GM19452 (cell line): Measurements from ENCODE around the gene DYNC1H1.

Experiments used
- ATAC-seq: cut with Tn5 transposase; IDR thresholded peaks from one replicate; pipeline ENCODE4 v1.9.1; 2021; ENCODE audit not compliant: unreplicated experiment

Gene DYNC1H1

GRCh38 chr14:101992708-101993107 is 28.3 kb downstream of the DYNC1H1 start:
- ATAC-seq, result peak; percentile 80

DNA sequence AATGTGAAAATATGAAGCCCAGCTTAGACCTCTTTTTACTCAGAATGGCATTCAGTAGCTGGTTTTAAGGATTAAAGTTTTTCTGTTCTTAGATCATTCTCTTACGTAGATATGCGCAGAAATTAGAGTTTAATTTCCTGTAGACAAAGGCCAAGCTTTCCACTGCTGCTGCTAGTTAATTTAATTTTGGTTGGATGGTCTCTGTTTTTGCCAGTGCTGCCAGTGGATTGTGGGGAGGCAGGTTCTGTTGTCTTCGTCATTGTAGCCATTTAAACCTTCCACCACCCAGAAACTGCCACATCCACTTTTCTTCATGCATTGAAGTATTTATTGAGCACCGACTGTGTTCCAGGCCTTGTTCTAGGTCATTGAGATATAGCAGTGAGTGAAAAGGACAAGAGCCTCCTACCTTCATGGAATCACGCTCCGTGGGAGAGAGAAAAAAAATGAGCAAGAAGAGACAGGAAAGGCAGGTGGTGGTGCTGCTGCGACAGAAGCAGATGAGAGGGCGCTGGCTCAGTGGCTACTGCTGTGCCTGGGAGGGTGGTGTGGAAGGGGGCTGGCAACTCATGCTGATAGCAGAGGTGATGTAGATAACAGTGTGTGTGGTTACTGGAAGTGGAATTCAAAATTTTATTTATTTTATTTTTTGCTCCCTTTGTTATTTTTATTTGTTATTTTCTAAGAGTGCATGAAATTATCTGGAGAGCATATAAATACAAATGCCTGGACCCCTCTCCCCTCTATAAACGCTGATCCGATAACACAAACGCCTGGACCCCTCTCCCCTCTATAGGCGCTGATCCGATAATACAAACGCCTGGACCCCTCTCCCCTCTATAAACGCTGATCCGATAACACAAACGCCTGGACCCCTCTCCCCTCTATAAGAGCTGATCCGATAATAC is 33.3 kb downstream of the DYNC1H1 start:
- no peak for ATAC-seq

DNA sequence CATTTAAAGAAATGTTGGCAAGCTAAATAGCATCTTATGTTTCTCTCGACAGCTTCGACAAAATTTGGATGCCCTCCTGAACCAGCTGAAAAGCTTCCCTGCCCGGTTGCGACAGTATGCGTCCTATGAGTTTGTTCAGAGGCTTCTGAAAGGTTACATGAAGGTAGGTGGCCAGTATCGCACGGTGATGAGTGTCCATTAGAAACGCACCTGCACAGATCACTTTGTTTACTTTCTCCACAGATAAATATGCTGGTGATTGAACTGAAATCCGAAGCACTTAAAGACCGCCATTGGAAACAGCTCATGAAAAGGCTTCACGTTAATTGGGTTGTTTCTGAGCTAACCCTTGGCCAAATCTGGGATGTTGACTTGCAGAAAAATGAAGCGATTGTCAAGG is 36.5 kb downstream of the DYNC1H1 start:
- ATAC-seq, result no peak

- ATAC-seq, result no peak
Measured at GRCh38 chr14:102005336-102005735, 41.0 kb downstream of the DYNC1H1 start.

GRCh38 chr14:102007916-102008418 is 43.6 kb downstream of the DYNC1H1 start:
- no peak for ATAC-seq

- ATAC-seq, result no peak
Measured at GRCh38 chr14:102008891-102009290, 44.5 kb downstream of the DYNC1H1 start.

GRCh38 chr14:102011631-102012030 is 47.3 kb downstream of the DYNC1H1 start:
- ATAC-seq, result no peak

GRCh38 chr14:102012336-102012735 is 48.0 kb downstream of the DYNC1H1 start:
- ATAC-seq, result no peak

- ATAC-seq, result no peak
Measured at GRCh38 chr14:102013669-102014200, 49.4 kb downstream of the DYNC1H1 start.

DNA sequence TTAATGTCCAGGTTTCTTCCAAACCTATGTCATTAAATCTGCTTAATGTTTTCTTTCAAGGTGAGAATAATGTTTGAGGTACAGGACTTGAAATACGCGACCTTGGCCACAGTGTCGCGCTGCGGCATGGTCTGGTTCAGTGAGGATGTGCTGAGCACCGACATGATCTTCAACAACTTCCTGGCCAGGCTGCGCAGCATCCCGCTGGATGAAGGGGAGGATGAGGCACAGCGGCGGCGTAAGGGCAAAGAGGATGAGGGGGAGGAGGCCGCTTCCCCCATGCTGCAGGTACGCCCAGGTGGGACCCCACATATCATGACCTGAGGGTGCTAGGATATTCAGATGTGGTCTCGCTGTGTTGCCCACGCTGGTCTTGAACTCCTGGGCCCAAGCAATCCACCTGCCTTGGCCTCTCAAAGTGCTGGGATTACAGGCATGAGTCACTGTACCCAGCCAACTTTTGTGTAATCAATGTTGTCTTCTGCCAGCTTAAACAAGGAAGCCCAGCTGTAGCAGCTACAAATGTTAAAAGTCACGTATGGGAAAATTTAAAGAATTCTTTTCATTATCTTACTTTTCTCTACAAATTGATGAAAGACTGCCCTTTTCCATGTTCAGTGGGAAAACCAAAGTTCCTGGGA is 50.8 kb downstream of the DYNC1H1 start:
- ATAC-seq, result no peak

- no peak for ATAC-seq
Measured at GRCh38 chr14:102015771-102016170, 51.4 kb downstream of the DYNC1H1 start.

GRCh38 chr14:102016420-102017090 is 52.2 kb downstream of the DYNC1H1 start:
- ATAC-seq, result no peak

DNA sequence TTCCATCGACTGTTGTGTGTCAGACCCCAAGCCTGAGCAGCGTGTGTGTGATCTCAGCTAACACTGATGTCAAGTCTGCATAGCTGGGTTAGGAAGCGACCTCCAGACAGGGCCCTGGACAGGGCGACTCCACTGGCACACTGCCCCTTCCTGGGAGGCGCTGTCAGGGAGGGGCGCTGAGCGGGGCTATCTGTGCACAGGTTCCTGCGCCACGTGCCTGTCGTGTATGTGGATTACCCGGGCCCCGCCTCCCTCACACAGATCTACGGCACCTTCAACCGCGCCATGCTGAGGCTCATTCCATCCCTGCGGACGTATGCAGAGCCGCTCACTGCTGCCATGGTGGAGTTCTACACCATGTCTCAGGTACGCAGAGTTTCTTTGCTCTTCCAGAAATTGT is 53.9 kb downstream of the DYNC1H1 start:
- ATAC-seq, result no peak

DNA sequence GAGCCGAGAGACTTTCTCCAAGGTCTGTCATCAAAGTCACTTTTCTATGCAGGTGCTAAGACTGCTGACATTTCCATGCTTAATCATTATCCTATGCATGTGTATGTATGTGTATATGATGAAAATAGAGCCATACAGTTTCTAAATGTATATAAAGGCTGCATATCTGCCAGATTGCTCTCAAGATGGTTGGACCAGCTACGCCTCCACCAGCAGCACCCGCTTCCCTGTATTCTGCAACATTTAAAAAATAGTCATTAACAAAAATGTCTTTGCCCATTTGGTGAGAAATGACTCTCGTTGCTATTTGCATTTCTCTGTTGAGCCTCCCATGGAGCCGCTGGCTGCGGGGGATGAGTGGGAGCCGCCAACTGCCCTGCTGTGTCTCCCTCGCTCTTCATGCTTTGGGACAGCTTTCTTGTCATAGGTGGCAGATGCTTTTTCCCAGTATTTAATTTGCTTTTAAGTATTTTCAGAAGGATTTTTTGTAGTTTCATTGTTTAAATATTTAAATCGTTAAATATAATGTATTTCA is 54.7 kb downstream of the DYNC1H1 start:
- no peak for ATAC-seq

DNA sequence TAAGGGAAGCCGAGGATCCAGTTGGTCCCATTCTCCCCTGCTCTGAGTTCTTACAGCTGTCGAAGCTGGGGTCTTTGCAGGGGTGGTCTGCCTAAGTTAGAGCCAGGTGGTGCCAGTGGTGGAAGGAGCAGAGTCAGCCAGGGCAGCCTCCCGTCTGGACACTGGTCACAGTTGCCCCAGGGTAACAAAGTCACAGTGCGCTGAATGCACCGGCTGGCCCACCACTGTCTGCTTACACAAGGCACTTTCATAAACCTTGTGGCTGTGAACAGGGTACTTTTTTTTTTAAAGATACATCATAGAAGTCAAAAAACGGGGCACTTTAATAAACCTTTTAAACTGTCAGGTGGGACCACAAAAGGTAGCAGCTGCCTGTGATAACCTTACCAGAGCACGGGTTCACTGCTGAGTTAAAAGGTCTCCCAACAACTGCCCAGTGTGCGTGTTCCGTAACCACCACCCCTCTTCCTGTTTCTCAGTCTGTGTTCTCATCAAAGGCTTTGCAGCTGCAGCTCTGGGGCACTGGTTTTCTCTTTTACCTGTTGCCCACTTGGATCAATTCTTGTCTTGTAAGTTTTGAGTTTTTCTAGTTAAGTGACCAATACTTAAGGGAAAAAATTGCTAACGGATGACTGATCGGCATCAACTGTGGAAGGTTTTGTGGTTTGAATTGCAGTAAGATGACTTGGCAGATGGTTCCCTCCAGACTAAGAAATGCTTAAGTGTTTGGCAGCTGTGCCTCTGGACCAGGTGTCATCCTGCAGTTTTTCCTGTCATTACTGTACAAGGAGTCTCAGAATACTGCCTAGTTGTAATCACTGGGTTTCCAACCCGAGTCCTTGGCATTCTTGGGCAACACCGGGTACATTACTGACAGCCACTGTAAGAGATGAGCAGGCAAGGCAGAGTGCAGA is 55.9 kb downstream of the DYNC1H1 start:
- ATAC-seq, result no peak

DNA sequence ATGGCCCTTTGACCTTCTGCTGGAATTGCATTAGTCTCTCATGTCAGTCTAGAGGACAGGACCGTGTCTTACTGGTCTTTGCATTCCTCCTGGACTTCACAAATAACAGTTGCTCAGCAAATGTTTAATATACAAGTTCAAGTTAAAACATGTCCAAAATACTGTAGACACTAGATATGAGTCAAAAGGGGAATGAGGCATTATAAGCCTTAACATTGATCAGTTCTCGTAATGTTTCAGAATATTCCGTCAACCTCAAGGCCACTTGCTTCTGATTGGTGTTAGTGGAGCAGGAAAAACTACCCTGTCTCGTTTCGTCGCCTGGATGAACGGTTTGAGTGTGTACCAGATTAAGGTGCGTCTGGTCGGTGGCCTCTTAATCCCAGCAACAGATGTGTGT is 62.6 kb downstream of the DYNC1H1 start:
- no peak for ATAC-seq

DNA sequence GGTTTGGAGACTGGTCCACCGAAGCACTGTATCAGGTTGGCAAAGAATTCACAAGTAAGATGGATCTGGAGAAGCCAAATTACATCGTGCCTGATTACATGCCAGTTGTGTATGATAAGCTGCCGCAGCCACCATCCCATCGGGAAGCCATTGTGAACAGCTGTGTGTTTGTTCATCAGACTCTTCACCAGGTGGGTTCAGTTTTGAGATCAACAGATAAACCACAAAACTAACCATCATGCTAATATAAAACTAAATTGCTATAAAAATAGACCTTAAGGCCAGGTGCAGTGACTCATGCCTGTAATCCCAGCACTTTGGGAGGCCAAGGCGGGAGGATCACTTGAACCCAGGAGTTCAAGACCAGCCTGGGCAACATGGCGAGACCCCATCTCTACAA is 63.6 kb downstream of the DYNC1H1 start:
- no peak for ATAC-seq

- ATAC-seq, result no peak
Measured at GRCh38 chr14:102028733-102029132, 64.4 kb downstream of the DYNC1H1 start.

DNA sequence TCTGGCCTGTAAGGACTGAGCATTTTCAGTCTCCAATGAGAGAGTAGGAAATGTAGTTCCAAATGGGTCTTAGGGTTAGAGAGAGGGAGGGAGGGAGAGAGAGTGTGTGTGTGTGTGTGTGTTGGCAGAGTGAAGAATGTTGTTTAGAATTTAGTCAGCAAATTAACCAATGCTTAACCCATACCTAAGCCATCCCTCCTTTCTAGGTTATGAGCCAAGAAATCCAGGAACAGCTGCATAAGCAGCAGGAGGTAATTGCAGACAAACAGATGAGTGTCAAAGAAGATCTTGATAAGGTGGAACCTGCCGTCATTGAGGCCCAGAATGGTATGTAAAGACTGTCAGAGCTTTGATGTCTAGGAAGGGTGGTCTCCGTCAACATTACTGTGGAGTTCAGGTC is 65.6 kb downstream of the DYNC1H1 start:
- ATAC-seq, result no peak

DNA sequence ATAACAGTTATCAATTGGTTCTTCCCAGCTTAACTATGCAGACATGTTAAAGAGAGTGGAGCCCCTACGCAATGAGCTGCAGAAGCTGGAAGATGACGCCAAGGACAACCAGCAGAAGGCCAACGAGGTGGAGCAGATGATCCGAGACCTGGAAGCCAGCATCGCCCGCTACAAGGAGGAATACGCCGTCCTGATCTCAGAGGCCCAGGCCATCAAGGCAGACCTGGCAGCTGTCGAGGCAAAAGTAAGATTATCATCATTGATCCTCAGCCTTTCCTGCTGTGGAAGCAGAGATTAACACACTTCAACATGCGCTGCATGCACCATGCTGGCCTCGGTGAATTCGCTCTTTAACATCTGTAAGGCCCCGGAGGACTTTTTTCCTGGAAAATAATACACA is 68.9 kb downstream of the DYNC1H1 start:
- no peak for ATAC-seq
